Fibroblast of skin of scalp (primary cell): ENCODE measurements around the gene ALPL. TPM values are rescaled to one million over a fixed set of nuclear protein-coding genes. Genes with fewer than 3 reads are reported as not detected.
"Not testable (repeated sequence)": the region's sequence is repeated elsewhere in the genome, so short reads cannot be mapped to it uniquely, and the experiment has no call there.

Experiments
- DNase-seq: peaks from one replicate; pipeline ENCODE4 v3.0.0-alpha.2; 2013
- polyA plus RNA-seq, 2 experiments: library from polyadenylated mRNA; unstranded; fragments of 120-200 nt; gene quantifications; one replicate each; pipeline ENCODE4 v1.2.1, GENCODE V29; 2013; ENCODE audit not compliant: insufficient read length in 2 of 2

ALPL gene
- 26.7 TPM for polyA plus RNA-seq (2013, experiment 1 of 2; ENCODE audit: insufficient read length)
- polyA plus RNA-seq (2013, experiment 2 of 2; ENCODE audit: insufficient read length) = 26.7 TPM

GRCh38 chr1:21509351-21510112, at the start of gene ALPL:
Gene ALPL (plus strand): TSS chr1:21509423. CDS start chr1:21554082, 44,659 bp downstream.
- DNase-seq = no peak

GRCh38 chr1:21465127-21465526, 44.1 kb upstream of the ALPL start:
- not testable (repeated sequence) for DNase-seq

DNA sequence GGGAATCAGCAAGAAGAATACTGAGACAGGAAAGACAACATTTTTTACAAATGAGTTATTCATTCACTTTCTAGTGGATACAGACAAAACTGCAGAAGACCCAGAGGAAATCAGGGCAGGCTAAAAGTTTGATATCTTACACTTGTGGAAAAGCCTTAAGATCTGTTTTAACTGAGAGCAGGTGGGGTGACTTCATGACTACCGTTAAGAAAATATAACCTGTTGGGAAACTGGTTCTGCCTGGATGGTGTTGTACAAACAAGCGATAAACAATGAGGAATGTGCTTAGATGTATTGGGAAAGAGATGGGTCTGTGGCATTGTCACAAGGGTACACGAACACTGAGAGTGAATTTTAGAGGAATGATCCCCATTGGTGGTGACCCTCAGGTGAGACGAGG, 41.3 kb upstream of the ALPL start:
- not testable (repeated sequence) for DNase-seq

- DNase-seq = peak; percentile 37
Observed at GRCh38 chr1:21468599-21468998, 40.6 kb upstream of the ALPL start.

DNA sequence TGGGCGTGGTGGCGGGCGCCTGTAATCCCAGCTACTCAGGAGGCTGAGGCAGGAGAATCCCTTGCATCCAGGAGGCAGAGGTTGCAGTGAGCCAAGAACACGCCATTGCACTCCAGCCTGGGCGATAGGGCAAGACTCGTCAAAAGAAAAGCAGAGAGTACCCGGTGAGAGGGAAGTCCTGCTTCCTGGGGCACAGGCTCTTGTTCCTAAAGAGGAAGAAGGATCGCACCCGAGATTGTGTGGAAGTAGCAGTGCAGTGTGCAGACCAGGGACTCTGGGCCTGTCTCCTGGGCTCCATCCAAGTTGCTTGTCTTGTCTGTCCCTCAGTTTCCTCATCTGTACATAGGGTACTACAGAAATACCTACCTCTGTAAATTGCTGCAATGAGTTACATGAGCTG, 39.6 kb upstream of the ALPL start:
- no peak for DNase-seq

DNA sequence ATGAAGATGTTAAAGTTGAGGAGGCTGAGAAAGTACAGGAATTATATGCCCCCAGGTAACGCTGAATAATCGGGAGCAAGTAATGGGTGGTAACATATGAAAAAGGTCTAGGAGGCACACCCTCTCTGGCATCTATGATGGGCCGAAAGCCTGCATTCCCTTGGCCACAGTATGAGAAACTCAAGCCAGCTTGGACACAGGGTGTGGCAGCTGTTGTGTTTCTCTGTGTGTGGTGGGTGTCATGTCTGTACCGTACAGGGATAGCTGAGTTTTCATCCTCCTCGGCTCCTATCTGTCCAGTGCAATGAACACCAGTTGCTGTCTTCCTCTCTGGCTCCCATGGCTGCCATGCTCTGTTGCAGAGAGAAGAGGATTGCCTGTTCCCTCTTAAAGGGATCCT, 36.4 kb upstream of the ALPL start:
- no peak for DNase-seq

- no peak for DNase-seq
Observed at GRCh38 chr1:21478356-21478755, 30.9 kb upstream of the ALPL start.

DNA sequence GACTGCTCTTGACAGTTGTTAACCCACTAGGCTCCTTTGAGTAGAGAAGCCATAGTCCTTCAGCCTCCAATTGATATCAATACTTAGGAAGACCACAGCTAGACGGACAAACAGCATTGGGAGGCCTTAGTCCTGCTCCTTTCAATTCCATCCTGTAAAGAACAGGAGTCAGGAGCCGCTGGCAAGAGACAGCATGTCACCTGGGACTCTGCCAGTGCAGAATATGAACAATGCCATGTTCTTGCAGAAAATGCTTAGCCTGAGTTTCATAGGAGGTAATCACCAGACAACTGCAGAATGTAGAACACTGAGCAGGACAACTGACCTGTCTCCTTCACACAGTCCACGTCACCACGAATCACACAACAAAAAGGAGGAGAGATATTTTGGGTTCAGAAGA, 25.3 kb upstream of the ALPL start:
- DNase-seq = not testable (repeated sequence)

DNA sequence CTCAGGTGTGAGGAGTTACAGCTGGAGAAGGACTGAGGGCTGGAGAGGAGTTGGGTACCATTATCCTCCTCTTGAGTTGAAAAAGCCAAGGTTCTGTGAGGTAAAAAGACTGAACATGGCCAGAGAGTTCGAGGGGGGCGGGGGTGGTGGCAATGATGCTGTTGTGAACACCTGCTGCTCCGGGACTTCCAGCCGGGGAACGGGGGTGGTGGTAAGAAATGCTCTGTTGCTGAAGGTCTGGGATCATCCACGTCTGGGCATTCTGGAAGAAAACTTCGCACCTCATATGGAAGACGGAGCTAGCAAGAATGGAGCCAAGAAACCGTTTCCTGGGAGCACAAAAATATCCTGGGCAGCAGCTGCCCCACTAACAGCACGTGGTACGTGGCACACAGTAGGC, 20.1 kb upstream of the ALPL start:
- DNase-seq = no peak

- DNase-seq = peak; percentile 91
Observed at GRCh38 chr1:21490774-21491487, 18.3 kb upstream of the ALPL start.

DNA sequence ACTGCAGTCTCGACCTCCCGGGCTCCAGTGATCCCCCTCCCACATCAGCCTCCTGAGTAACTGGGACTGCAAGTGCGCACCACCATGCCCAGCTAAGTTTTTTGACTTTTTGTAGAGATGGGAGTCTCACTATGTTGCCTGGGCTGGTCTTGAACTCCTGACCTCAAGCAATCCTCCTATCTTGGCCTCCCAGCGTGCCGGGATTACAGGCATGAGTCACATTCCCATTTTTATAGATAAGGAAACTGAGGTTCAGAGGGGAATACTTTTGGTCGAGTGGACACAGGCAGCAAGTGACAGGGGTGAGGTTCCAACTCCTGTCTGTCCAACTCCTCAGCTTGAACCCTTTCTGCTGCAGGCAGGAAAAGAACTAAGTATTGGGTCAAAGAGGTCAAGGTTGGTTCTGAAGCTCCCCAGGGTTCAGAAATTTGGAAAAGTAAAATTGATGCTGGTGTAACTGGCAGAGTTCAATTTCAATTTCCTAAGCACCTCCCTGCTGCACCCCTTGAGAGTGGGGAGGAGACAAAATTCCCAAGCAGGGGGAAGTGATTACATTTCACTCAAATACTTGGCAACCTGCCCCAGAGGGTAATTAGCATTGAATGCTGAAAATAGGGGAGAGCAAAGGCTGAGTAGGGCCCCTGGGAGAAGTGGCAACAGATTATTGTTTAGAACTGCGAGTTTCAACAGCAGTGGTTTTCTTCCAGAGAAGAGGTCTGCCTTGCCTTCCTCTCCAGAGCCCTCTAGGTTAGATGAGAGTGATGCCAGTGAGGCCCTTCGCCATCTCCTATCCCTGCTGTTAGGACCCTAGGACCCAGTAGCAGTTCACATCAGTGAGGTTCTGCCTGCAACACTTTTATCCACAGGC, 17.5 kb upstream of the ALPL start:
- DNase-seq = peak; percentile 76

GRCh38 chr1:21492356-21492625, 16.9 kb upstream of the ALPL start:
- DNase-seq = no peak

DNA sequence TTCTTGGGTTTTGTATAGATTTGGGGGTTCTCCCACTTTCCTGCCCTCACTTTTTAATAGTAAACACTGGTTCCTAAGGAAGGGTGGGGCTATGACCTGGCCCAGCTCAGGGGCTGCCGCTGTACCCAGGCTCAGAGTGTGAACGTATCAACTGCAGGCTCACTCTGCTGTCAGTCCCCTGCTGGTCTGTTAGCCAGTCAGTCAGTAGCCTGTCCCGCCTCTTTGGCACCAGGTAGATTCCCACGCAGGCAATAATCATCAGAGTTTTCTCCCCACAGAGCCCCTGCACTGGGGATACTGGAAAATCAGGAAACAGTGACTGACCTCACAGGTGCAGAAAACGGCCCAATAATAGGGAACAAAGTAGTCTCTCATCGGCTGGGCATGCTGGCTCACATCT, 15.0 kb upstream of the ALPL start:
- DNase-seq = no peak

DNA sequence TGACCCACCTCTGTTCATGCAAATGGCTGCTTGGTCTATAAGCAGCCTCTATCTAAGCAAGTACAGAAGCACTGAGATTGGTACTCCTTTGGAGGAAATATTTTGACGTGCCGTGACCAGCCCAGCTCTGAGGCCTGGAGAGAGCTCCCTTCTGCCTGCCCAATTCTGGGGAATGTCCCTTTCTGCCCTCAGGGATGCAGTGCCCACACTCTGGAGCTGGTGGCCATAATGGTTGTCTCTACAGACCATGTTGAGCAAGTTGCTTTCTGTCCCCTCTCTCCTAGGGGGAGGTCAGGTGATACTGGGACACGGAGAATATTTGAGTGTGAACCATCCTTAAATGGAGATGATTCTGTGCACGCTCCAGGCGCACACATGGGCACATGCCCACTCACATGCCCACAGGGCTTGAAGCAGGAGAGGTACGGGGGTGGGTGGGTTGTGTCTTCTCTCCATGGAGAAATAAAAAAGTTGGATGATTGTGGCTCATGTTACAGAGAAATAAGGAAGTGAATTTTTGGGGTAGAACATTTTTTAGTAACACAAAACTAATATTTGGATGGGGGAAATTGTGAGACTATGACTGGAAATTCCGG, 13.9 kb upstream of the ALPL start:
- no peak for DNase-seq

DNA sequence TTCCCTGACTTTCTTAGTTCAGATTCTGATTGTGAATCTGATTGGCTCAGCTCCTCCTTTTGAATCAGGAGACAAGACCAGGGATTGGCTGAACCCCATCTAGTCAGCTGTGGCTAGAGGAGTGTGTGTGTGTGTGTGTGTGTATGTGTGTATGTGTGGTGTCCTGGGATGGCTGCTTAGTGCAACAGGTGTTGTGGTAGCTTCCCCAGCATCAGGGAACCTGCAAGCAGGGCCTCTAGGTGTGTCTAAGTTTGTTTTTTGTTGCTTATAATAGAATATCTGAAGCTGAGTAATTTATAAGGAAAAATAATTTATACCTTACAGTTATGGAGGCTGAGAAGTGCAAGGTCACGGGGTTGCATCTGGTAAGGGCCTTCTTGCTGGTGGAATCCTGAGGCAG, 13.2 kb upstream of the ALPL start:
- no peak for DNase-seq

- DNase-seq = no peak
Observed at GRCh38 chr1:21496886-21497285, 12.3 kb upstream of the ALPL start.

- DNase-seq = no peak
Observed at GRCh38 chr1:21497466-21498061, 11.7 kb upstream of the ALPL start.

GRCh38 chr1:21499283-21499950, 9.8 kb upstream of the ALPL start:
- peak; percentile 58 for DNase-seq

DNA sequence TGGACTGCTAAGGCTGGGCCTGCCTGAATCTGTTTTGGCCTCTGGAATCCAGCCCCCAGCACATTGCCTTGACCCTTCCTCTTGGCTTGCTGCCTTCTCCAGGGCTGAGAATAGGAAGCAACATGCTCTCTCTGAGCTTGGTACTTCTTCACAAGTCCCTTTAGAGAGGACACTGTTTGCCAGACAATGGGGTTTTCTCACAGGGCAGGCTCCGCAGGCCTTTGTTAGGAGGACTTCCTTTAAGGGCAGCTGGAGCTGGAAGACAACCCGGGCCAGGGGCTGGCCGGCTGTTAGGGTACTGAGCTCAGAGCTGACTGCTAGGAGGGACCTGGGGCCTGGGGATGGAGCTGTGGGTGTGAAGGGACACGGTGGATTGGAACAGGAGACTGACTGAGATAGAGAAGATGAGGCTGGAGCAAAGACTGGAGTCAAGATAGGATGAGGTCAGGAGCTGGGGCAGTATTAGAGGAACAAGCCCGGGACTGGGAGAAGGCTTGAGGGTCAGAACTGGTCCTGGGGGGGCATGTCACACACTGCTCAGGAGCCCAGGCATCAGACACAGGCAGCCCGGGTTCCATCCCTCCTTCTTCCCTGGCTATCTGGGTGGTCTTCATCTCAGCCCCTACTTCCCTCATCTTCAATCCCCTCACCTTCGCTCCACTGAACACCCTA, 5.4 kb upstream of the ALPL start:
- DNase-seq = no peak

- no peak for DNase-seq
Observed at GRCh38 chr1:21506804-21507203, 2.4 kb upstream of the ALPL start.
